HUES64 (cell line): ENCODE results near the gene EVL. TPM values are rescaled to one million over a fixed set of nuclear protein-coding genes. Genes with fewer than 3 reads are reported as not detected.

Source experiments
- H3K27ac ChIP-seq: 2 replicates; pipeline ENCODE4 v1.7.0; 2013; ENCODE audit warnings: low read depth, low read length, inconsistent platforms
- H3K27me3 ChIP-seq: 2 replicates; pipeline ENCODE4 v1.6.1; 2013; ENCODE audit warnings: mild to moderate bottlenecking, low read length; ENCODE audit not compliant: insufficient read depth
- H3K36me3 ChIP-seq: 2 replicates; pipeline ENCODE4 v1.6.1; 2013; ENCODE audit warnings: mild to moderate bottlenecking, low read length; ENCODE audit not compliant: insufficient read depth
- H3K4me1 ChIP-seq: 2 replicates; pipeline ENCODE4 v1.6.1; 2013; ENCODE audit warnings: mild to moderate bottlenecking, low read length, moderate library complexity; ENCODE audit not compliant: insufficient read depth
- H3K4me3 ChIP-seq: 2 replicates; pipeline ENCODE4 v1.5.1; 2013; ENCODE audit warnings: mild to moderate bottlenecking, low read length, moderate library complexity
- H3K9ac ChIP-seq: 2 replicates; pipeline ENCODE4 v1.6.1; 2013; ENCODE audit warnings: mild to moderate bottlenecking, low read depth, low read length
- H3K9me3 ChIP-seq: 2 replicates; pipeline ENCODE4 v1.6.1; 2013; ENCODE audit warnings: low read depth, low read length; ENCODE audit not compliant: insufficient read depth
- WGBS: fragments of 150-250, 120-280 bp; methylation state at CpG from one replicate; pipeline ENCODE4 v1.1.7; 2013; ENCODE audit warnings: missing lambda C conversion rate; 5-methylcytosine and 5-hydroxymethylcytosine counted together
- polyA plus RNA-seq, 2 experiments: library from polyadenylated mRNA; stranded (reverse); fragments of 50-300 nt; gene quantifications; one replicate each; pipeline ENCODE4 v1.2.3, GENCODE V29; 2013

The EVL gene
- polyA plus RNA-seq (2013, experiment 1 of 2) = 57.7 TPM
- polyA plus RNA-seq (2013, experiment 2 of 2) = 78.2 TPM

- Histone ChIP-seq H3K27me3 (no peaks in the 10 kb centered on the region), H3K4me3 (no peak within 1 kb of the TSS), H3K9me3 (no peaks in the 10 kb centered on the region), H3K27ac (no peak within 1 kb of the TSS), H3K9ac (no peak within 1 kb of the TSS), H3K36me3 (no peaks in the 10 kb centered on the region), H3K4me1 (no peaks in the 10 kb centered on the region)
- 92% methylated on average over 6 of the region's 6 CpGs for WGBS
These were observed at the start of gene EVL for GRCh38 chr14:100065111-100065871. Gene EVL (plus strand): TSS chr14:100065422. CDS start chr14:100065501, 79 bp downstream.

GRCh38 chr14:100017553-100017952 lies 47.7 kb upstream of the EVL start:
- Histone ChIP-seq H3K9ac (no peak overlapping the region), H3K4me3 (no peak overlapping the region), H3K4me1 (peaks cover 20% of the 10 kb centered on the region; the same call in 1 of the 2 replicates), H3K36me3 (no peaks in the 10 kb centered on the region), H3K9me3 (no peaks in the 10 kb centered on the region), H3K27me3 (no peaks in the 10 kb centered on the region), H3K27ac (no peak overlapping the region)
- WGBS = 96% methylated on average over 5 of the region's 5 CpGs

GRCh38 chr14:100018054-100018453 lies 47.2 kb upstream of the EVL start:
- Histone ChIP-seq H3K27me3 (no peaks in the 10 kb centered on the region), H3K36me3 (no peaks in the 10 kb centered on the region), H3K4me3 (no peak overlapping the region), H3K9ac (no peak overlapping the region), H3K4me1 (peaks cover 20% of the 10 kb centered on the region; the same call in 1 of the 2 replicates), H3K27ac (no peak overlapping the region), H3K9me3 (no peaks in the 10 kb centered on the region)
- 82% methylated on average over 7 of the region's 7 CpGs for whole genome bisulfite sequencing

- H3K27me3 ChIP-seq = no peaks in the 10 kb centered on the region
- no peak overlapping the region for H3K4me3 ChIP-seq
- no peaks in the 10 kb centered on the region for H3K36me3 ChIP-seq
- WGBS = 71% methylated on average over 8 of the region's 8 CpGs
- H3K27ac ChIP-seq = no peak overlapping the region
- H3K9me3 ChIP-seq = no peaks in the 10 kb centered on the region
- H3K9ac ChIP-seq = no peak overlapping the region
- H3K4me1 ChIP-seq = peaks cover 20% of the 10 kb centered on the region; the same call in 1 of the 2 replicates
These were observed 46.7 kb upstream of the EVL start for GRCh38 chr14:100018482-100018881.

GRCh38 chr14:100019156-100019744 lies 46.0 kb upstream of the EVL start:
- no peaks in the 10 kb centered on the region for H3K9me3 ChIP-seq
- no peak overlapping the region for H3K4me3 ChIP-seq
- H3K36me3 ChIP-seq = no peaks in the 10 kb centered on the region
- WGBS = 86% methylated on average over 7 of the region's 8 CpGs
- H3K9ac ChIP-seq = no peak overlapping the region
- H3K27me3 ChIP-seq = no peaks in the 10 kb centered on the region
- H3K4me1 ChIP-seq = peaks cover 20% of the 10 kb centered on the region; the same call in 1 of the 2 replicates
- no peak overlapping the region for H3K27ac ChIP-seq

GRCh38 chr14:100020629-100021028 lies 44.6 kb upstream of the EVL start:
- WGBS = 92% methylated on average over 7 of the region's 7 CpGs
- Histone ChIP-seq H3K4me3 (no peak overlapping the region), H3K27me3 (no peaks in the 10 kb centered on the region), H3K27ac (no peak overlapping the region), H3K36me3 (no peaks in the 10 kb centered on the region), H3K9ac (no peak overlapping the region), H3K4me1 (peaks cover 20% of the 10 kb centered on the region; the same call in 1 of the 2 replicates), H3K9me3 (no peaks in the 10 kb centered on the region)

- Histone ChIP-seq H3K27me3 (peaks cover 2% of the 10 kb centered on the region; the same call in 1 of the 2 replicates), H3K9me3 (no peaks in the 10 kb centered on the region), H3K4me1 (peaks cover 19% of the 10 kb centered on the region; the same call in 1 of the 2 replicates), H3K4me3 (no peak overlapping the region), H3K27ac (no peak overlapping the region), H3K36me3 (no peaks in the 10 kb centered on the region), H3K9ac (no peak overlapping the region)
- WGBS = 92% methylated on average over 11 of the region's 12 CpGs
These were observed 42.3 kb upstream of the EVL start for GRCh38 chr14:100022772-100023451.

GRCh38 chr14:100025111-100025510 lies 40.1 kb upstream of the EVL start:
- peaks cover 12% of the 10 kb centered on the region for H3K27me3 ChIP-seq
- H3K4me1 ChIP-seq = 0 out of 2 replicates have a peak, but pooled peaks cover 3% of the 10 kb centered on the region
- no peaks in the 10 kb centered on the region for H3K9me3 ChIP-seq
- WGBS = 10% methylated on average over 1 of the region's 1 CpG
- H3K9ac ChIP-seq = no peak overlapping the region
- no peaks in the 10 kb centered on the region for H3K36me3 ChIP-seq
- no peak overlapping the region for H3K4me3 ChIP-seq
- no peak overlapping the region for H3K27ac ChIP-seq

GRCh38 chr14:100027771-100028490 lies 37.3 kb upstream of the EVL start:
- WGBS = 89% methylated on average over 4 of the region's 4 CpGs
- no peaks in the 10 kb centered on the region for H3K36me3 ChIP-seq
- H3K9ac ChIP-seq = no peak overlapping the region
- H3K27ac ChIP-seq = no peak overlapping the region
- peaks cover 16% of the 10 kb centered on the region for H3K27me3 ChIP-seq
- H3K4me1 ChIP-seq = 0 out of 2 replicates have a peak, but pooled peaks cover 7% of the 10 kb centered on the region
- H3K4me3 ChIP-seq = no peak overlapping the region
- no peaks in the 10 kb centered on the region for H3K9me3 ChIP-seq

GRCh38 chr14:100028990-100029677 lies 36.1 kb upstream of the EVL start:
- Histone ChIP-seq H3K4me3 (no peak overlapping the region), H3K27me3 (peaks cover 16% of the 10 kb centered on the region), H3K9me3 (no peaks in the 10 kb centered on the region), H3K4me1 (0 out of 2 replicates have a peak, but pooled peaks cover 7% of the 10 kb centered on the region), H3K36me3 (no peaks in the 10 kb centered on the region), H3K9ac (no peak overlapping the region), H3K27ac (no peak overlapping the region)
- 90% methylated on average over 2 of the region's 3 CpGs for WGBS
